H9 (cell line): Measurements from ENCODE around the gene ZBTB17. TPM values are rescaled to one million over a fixed set of nuclear protein-coding genes. Genes with fewer than 3 reads are reported as not detected.

Source experiments
- DNase-seq: peaks from one replicate; pipeline ENCODE4 v3.0.0-alpha.2; 2017
- H2AFZ ChIP-seq: one replicate; pipeline ENCODE4 v1.6.1; 2013; ENCODE audit warnings: mild to moderate bottlenecking, low read length, control low read depth, moderate library complexity
- H2AK5ac ChIP-seq: 2 replicates; pipeline ENCODE4 v1.6.1; 2013; ENCODE audit warnings: low read length, control low read depth, mixed read lengths; ENCODE audit not compliant: insufficient read length
- H2BK120ac ChIP-seq: one replicate; pipeline ENCODE4 v1.6.1; 2013; ENCODE audit warnings: low read depth, mild to moderate bottlenecking, low read length, control low read depth, inconsistent platforms; ENCODE audit not compliant: poor library complexity, severe bottlenecking
- H2BK12ac ChIP-seq: 2 replicates; pipeline ENCODE4 v1.6.1; 2013; ENCODE audit warnings: low read length, control low read depth, mixed read lengths, low read depth; ENCODE audit not compliant: insufficient read length
- H2BK15ac ChIP-seq: 2 replicates; pipeline ENCODE4 v1.6.1; 2013; ENCODE audit warnings: low read depth, low read length, control low read depth
- H2BK20ac ChIP-seq: one replicate; pipeline ENCODE4 v1.6.1; 2013; ENCODE audit warnings: low read depth, mild to moderate bottlenecking, low read length, control low read depth, inconsistent platforms; ENCODE audit not compliant: poor library complexity, severe bottlenecking
- H2BK5ac ChIP-seq: 2 replicates; pipeline ENCODE4 v1.6.1; 2013; ENCODE audit warnings: low read length, control low read depth, mixed read lengths; ENCODE audit not compliant: insufficient read length
- H3K14ac ChIP-seq: 2 replicates; pipeline ENCODE4 v1.6.1; 2013; ENCODE audit warnings: low read length, control low read depth; ENCODE audit not compliant: insufficient read depth
- H3K18ac ChIP-seq: 2 replicates; pipeline ENCODE4 v1.6.1; 2013; ENCODE audit warnings: low read depth, mild to moderate bottlenecking, mixed read lengths, low read length, control low read depth; ENCODE audit not compliant: insufficient read length
- H3K23ac ChIP-seq: 2 replicates; pipeline ENCODE4 v1.6.1; 2013; ENCODE audit warnings: low read length, control low read depth, mixed read lengths, low read depth; ENCODE audit not compliant: insufficient read length
- H3K23me2 ChIP-seq: 2 replicates; pipeline ENCODE4 v1.6.1; 2013; ENCODE audit warnings: low read depth, mild to moderate bottlenecking, mixed read lengths, low read length, control low read depth; ENCODE audit not compliant: insufficient read length, poor library complexity, severe bottlenecking
- H3K27ac ChIP-seq: 2 replicates; pipeline ENCODE4 v1.5.1; 2013; ENCODE audit warnings: low read length, control low read depth, mixed read lengths, low read depth; ENCODE audit not compliant: insufficient read length
- H3K27me3 ChIP-seq: 2 replicates; pipeline ENCODE4 v1.6.1; 2013; ENCODE audit warnings: low read length, control low read depth, inconsistent platforms; ENCODE audit not compliant: insufficient read depth
- H3K4ac ChIP-seq: 2 replicates; pipeline ENCODE4 v1.6.1; 2013; ENCODE audit warnings: low read depth, mild to moderate bottlenecking, control low read depth, inconsistent platforms, low read length, moderate library complexity
- H3K4me1 ChIP-seq: 2 replicates; pipeline ENCODE4 v1.6.1; 2013; ENCODE audit warnings: low read length, control low read depth, inconsistent platforms; ENCODE audit not compliant: insufficient read depth
- H3K4me2 ChIP-seq: 2 replicates; pipeline ENCODE4 v1.6.1; 2013; ENCODE audit warnings: low read length, control low read depth, mixed read lengths; ENCODE audit not compliant: insufficient read length, insufficient read depth
- H3K56ac ChIP-seq: 2 replicates; pipeline ENCODE4 v1.6.1; 2013; ENCODE audit warnings: low read depth, mild to moderate bottlenecking, mixed read lengths, low read length, control low read depth; ENCODE audit not compliant: insufficient read length
- H3K79me1 ChIP-seq: 2 replicates; pipeline ENCODE4 v1.6.1; 2013; ENCODE audit warnings: low read depth, mild to moderate bottlenecking, moderate library complexity, low read length, control low read depth, inconsistent platforms; ENCODE audit not compliant: insufficient read depth, poor library complexity, severe bottlenecking
- H3K79me2 ChIP-seq: 2 replicates; pipeline ENCODE4 v1.6.1; 2013; ENCODE audit warnings: low read length, control low read depth, inconsistent platforms; ENCODE audit not compliant: insufficient read depth
- H3K9ac ChIP-seq: 2 replicates; pipeline ENCODE4 v1.6.1; 2013; ENCODE audit warnings: low read length, control low read depth, mixed read lengths; ENCODE audit not compliant: insufficient read length; ENCODE audit errors: extremely low read depth
- H3K9me3 ChIP-seq: one replicate; pipeline ENCODE4 v1.6.1; 2013; ENCODE audit warnings: low read depth, low read length, inconsistent platforms; ENCODE audit not compliant: control insufficient read depth
- H3T11ph ChIP-seq: one replicate; pipeline ENCODE4 v1.6.1; 2013; ENCODE audit warnings: mild to moderate bottlenecking, low read length, control low read depth, inconsistent platforms
- H4K20me1 ChIP-seq: one replicate; pipeline ENCODE4 v1.6.1; 2013; ENCODE audit not compliant: control insufficient read depth, insufficient read length, insufficient read depth
- H4K5ac ChIP-seq: 2 replicates; pipeline ENCODE4 v1.6.1; 2013; ENCODE audit warnings: low read depth, mild to moderate bottlenecking, mixed read lengths, low read length, control low read depth; ENCODE audit not compliant: insufficient read length
- H4K8ac ChIP-seq: replicated peaks from 2 replicates; pipeline ENCODE4 v1.6.1; 2013; ENCODE audit warnings: low read length, control low read depth, mixed read lengths, low read depth; ENCODE audit not compliant: insufficient read length
- H4K91ac ChIP-seq: 2 replicates; pipeline ENCODE4 v1.6.1; 2013; ENCODE audit warnings: low read depth, mild to moderate bottlenecking, moderate library complexity, mixed read lengths, low read length, control low read depth; ENCODE audit not compliant: insufficient read length
- H3K27ac Mint-ChIP-seq, 3 experiments: 2 replicates in 2 of 3; 3 replicates in 1 of 3; pipeline ENCODE4 v1.8.0; 2020 to 2021; ENCODE audit warnings: mixed read lengths in 3 of 3, mild to moderate bottlenecking in 1 of 3, moderate library complexity in 1 of 3
- H3K27me3 Mint-ChIP-seq: 2 replicates; pipeline ENCODE4 v1.8.0; 2021; ENCODE audit warnings: low read depth, mild to moderate bottlenecking, moderate library complexity, mixed read lengths
- H3K36me3 Mint-ChIP-seq, 3 experiments: 2 replicates in 2 of 3; 3 replicates in 1 of 3; pipeline ENCODE4 v1.8.0; 2020 to 2021; ENCODE audit warnings: low read depth in 3 of 3, mixed read lengths in 3 of 3; ENCODE audit not compliant: insufficient read depth in 1 of 3
- H3K4me1 Mint-ChIP-seq, 2 experiments: 2 replicates each; pipeline ENCODE4 v1.8.0; 2020; ENCODE audit warnings: mixed read lengths in 2 of 2
- H3K4me3 Mint-ChIP-seq, 2 experiments: 2 replicates in 1 of 2; 3 replicates in 1 of 2; pipeline ENCODE4 v1.8.0; 2020 to 2021; ENCODE audit warnings: mild to moderate bottlenecking in 2 of 2, mixed read lengths in 2 of 2, moderate library complexity in 1 of 2
- H3K9me3 Mint-ChIP-seq, 2 experiments: 2 replicates in 1 of 2; 3 replicates in 1 of 2; pipeline ENCODE4 v1.8.0; 2020; ENCODE audit warnings: mild to moderate bottlenecking in 2 of 2, mixed read lengths in 2 of 2, moderate library complexity in 1 of 2
- WGBS: extraction: QIAGEN DNeasy Blood & Tissue Kit; methylation state at CpG from one replicate; pipeline ENCODE4 v1.1.7; 2013; ENCODE audit warnings: missing lambda C conversion rate, low lambda C conversion rate, mixed read lengths; ENCODE audit not compliant: insufficient read length; ENCODE audit errors: extremely low coverage; 5-methylcytosine and 5-hydroxymethylcytosine counted together
- total RNA-seq: library from RNA; stranded (reverse); gene quantifications from 2 replicates; pipeline ENCODE4 v1.2.1, GENCODE V29; 2021
- TF ChIP-seq, protein P1 (sequence below): fragments of 200-600 bp; sonication (generic); conservative IDR thresholded peaks from 3 replicates; pipeline ENCODE4 v1.8.0; 2021; ENCODE audit warnings: antibody characterized with exemption, mild to moderate bottlenecking

Gene ZBTB17
- total RNA-seq, 1 experiment from 2014 or later, result 16.5 TPM

DNA sequence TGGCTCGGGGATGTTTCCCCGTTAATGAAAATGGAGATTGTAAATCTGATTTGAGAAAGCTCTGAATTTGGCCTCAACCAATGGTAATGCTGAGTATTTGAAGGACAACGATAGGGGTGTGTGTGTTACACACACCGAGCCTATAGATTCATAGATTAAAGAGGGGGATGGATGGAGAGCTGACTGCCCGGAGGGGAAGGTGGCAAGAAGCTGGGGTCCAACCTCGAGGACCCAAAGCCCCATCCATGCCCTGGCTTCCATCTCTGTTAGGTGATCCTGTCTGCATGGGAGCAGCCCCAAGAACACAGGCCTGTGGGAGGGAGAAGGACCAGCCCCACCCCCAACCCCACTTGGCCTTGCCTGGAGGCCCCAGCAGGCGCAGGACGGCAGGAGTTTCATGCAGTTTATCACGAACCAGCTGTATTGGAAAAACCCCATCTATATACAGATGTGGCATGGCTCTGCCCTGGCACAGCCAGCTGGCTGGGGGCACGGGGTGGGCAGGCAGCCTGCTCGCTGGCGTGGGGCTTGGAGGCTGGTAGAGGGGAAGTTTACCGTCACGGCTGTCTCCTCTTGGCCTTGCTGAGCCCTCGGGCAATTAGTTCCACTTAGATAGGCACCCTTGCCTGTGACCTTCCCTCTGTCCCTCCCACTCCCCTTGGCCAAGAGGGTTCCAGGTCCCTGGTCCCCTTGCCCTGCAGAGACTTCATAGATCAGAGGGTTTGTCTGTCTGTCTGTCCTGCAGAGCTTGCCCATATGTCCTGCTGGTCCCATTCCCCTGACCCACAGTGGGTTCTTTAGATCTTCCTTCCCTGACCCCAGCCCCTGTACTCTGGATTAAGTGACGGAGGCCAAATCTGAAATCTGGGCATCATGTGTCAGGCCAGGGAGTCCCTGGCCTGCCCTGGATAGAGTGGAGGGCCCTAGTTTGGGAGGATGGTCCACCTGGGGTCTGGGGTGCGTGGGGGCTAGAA, 38.9 kb upstream of the ZBTB17 start:
- H3K14ac ChIP-seq, result no peak overlapping the region
- H3K27me3 ChIP-seq, result no peaks in the 10 kb centered on the region
- no peak overlapping the region for H4K5ac ChIP-seq
- H2BK12ac ChIP-seq, result no peak overlapping the region
- H4K8ac ChIP-seq, result no peak overlapping the region
- H3K79me2 ChIP-seq, result no peaks in the 10 kb centered on the region
- H3K4me1 Mint-ChIP-seq, result peaks cover 31 to 58% of the 10 kb centered on the region in 2 experiments
- H3K4me1 ChIP-seq, result peaks cover 8% of the 10 kb centered on the region; the same call in 1 of the 2 replicates
- H3K23me2 ChIP-seq, result no peaks in the 10 kb centered on the region
- H2BK20ac ChIP-seq, result no peak overlapping the region
- DNase-seq, result no peak
- peak overlapping the region in 1 of 3 experiments; percentile 79; a peak in 1 of 7 replicates for H3K27ac Mint-ChIP-seq
- H3K36me3 Mint-ChIP-seq, result no peaks in the 10 kb centered on the region
- no peak overlapping the region for H2BK120ac ChIP-seq
- H3K79me1 ChIP-seq, result no peaks in the 10 kb centered on the region
- no peak overlapping the region for H3K4me2 ChIP-seq
- TF ChIP-seq, protein P1, sequence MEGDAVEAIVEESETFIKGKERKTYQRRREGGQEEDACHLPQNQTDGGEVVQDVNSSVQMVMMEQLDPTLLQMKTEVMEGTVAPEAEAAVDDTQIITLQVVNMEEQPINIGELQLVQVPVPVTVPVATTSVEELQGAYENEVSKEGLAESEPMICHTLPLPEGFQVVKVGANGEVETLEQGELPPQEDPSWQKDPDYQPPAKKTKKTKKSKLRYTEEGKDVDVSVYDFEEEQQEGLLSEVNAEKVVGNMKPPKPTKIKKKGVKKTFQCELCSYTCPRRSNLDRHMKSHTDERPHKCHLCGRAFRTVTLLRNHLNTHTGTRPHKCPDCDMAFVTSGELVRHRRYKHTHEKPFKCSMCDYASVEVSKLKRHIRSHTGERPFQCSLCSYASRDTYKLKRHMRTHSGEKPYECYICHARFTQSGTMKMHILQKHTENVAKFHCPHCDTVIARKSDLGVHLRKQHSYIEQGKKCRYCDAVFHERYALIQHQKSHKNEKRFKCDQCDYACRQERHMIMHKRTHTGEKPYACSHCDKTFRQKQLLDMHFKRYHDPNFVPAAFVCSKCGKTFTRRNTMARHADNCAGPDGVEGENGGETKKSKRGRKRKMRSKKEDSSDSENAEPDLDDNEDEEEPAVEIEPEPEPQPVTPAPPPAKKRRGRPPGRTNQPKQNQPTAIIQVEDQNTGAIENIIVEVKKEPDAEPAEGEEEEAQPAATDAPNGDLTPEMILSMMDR, result no peak
- no CpG with 5 or more reads among the region's 17 CpGs for WGBS
- H3K18ac ChIP-seq, result no peak overlapping the region
- H3K56ac ChIP-seq, result no peak overlapping the region
- no peak overlapping the region for H2AFZ ChIP-seq
- no peak overlapping the region for H2BK5ac ChIP-seq
- no peak overlapping the region for H3K27ac ChIP-seq
- H3K9me3 Mint-ChIP-seq, result no peaks in the 10 kb centered on the region
- no peak overlapping the region for H2AK5ac ChIP-seq
- H3T11ph ChIP-seq, result no peak overlapping the region
- no peak overlapping the region for H3K23ac ChIP-seq
- H4K20me1 ChIP-seq, result no peaks in the 10 kb centered on the region
- no peak overlapping the region for H4K91ac ChIP-seq
- no peak overlapping the region for H3K9ac ChIP-seq
- 0 out of 5 replicates have a peak overlapping the region, but pooled peaks of 1 of the 2 experiments have one; percentile 21 for H3K4me3 Mint-ChIP-seq
- no peak overlapping the region for H2BK15ac ChIP-seq
- peaks cover 7% of the 10 kb centered on the region for H3K27me3 Mint-ChIP-seq
- no peaks in the 10 kb centered on the region for H3K9me3 ChIP-seq
- H3K4ac ChIP-seq, result no peak overlapping the region
